NCI-H345 (cell line): Measurements from ENCODE around the gene RNF220.

ENCODE experiments used
- DNase-seq: peaks from one replicate; lab custom pipeline; 2025; lab: John Stamatoyannopoulos, UW

RNF220 gene

DNA sequence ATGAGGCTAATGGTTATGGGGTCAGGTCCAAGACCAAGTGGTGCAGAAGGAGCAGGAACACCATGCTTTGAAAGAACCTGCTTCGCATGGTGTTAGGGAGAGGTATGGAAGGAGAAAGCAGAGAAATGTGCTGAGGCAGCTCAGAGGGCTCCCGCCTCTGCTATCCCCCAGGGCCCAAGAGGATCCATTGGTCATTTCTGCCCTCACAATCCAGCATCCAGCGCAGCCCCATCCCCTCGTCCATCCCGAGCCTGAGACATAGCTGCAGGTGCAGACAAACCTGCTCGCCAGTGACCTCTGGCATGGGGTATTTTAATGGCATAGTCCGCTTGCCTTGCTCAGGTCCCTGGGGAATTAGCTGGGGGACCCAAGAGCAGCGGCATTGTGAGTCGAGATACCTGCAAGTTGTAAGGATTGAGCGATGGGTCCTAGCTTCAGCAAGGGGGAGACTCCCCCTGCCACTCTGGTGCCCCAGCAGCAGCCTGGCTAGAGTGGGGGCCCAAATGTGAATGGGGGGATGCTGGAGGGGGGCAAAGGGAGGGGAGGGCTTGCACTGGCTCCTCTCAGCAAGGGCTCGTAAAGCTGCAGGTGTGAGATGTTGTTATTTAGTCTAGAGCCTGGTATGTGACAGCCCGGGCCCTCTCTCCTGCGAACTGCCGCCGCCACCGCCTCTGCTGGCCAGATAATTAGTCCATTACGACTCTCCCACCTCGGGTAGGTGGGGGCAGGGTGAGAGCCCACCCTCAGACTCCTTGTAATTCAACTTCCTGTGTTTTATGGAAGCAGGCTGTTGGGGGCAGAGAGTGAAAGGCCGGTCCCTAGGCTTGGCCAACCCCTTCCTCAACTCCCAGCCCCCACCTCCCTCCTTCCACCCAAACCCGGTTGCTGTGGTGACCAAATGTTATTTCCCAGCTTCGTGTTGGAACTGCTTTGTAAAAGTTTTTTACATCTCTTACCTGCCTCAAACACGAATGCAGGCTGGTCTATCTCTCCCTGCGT, 118.8 kb downstream of the RNF220 start:
- DNase-seq = no peak

DNA sequence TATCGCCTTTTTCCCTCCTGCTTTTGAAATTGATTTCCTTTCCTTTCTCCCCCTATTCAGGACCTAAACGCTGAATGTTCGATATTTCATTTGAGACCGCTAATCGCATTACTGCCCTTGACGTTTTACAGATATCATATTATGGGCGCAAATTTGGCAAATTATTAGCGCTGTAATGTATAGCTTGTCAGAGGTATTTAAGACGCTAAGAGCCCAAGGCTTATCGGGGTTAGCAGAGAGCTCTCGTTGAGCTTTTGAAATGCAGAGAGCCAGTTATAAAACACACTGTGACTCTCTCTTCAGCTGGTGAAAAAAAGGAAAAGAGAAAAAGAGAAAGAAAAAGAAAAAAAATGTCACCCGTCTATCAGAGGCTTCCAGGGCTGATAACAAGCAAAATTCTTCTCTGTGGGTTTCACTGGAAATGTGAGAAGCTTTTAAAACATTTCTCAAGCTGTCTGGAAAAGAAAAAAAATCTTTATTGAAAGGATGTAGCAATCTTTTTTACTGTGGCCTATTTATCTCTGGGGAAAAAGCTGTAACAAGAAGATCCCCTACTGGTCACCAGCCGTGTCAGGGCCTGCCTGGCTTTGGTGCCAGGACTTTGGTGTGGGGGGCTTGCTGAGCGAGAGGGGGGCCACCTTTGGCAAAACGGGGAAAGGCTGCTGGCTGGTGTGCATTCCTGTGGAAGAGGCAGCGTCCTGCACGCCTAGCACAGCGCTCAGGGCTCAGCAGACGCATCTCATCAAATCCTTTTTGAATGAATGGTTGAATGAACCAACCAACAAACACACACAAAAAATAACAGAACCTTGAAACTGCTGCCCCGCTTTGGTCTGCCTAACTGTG, 119.8 kb downstream of the RNF220 start:
- no peak for DNase-seq

DNA sequence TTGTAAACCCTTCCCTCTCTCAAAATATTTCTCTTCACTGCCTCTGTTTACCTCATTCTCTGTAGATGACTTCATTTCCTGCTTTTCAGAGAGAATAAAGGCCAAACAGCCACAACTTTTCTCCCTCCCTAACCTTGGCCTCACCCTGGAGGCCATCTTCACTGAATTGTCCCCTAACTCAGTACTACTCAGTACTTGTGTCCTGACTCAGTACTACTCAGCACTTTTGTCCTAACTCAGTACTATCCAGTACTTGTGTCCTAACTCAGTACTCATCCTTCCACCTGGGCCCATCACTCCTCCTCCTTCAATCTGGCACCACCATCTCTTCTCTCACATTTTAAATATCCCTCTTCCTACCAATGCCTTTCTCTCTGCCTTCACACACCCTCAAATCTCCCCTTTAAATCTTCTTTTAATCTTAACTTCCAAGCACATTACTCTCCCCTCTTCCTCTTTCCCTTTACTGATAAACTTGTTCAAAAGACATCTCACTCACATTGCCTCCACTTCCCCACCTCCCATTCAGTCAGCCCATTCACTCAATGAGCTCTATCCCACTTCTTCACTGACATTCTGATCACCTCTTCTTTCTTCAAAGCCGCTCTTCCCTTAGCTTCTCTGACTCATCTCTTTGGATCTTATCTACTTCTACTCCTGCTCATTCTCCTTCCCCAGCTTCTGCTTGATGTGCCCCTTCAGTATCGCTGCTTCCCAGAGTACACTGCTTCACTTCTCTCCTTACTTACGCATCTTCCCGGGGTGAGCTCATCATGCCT, 121.4 kb downstream of the RNF220 start:
- no peak for DNase-seq

DNA sequence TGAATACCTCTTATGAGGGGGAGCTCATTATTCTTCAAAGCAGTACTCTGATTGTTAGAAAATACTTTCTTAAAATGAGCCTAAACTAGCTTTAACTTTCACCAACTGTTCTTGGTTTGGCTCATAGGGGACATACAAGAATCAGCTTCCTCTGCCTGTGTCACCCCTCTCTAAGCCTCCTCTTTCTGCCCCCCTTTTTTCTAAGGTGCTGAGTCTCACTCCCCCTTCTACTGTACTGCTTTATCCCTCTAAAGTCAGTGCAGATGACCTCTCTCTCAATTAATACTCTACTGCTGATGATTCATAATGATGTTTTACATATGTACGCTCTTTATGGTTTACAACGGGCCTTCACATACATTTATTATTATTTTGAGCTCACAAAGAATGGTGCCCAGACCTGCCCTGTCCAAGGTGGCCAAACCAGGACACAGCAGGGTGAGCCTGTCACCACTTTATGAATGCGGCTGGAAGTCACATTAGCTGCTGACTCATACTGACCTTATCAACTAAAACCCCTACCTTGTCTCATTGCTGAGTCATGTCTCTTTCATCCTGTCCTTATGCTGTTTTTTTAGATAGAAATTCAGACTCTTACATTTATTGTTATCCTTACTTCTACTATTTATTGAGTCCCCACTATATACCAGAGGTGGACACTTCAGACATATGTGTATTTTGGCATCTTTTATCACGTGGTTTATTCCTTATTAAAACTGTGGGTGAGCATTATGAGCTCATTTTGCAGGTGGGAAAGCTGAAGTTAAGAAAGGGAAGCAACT, 126.9 kb downstream of the RNF220 start:
- no peak for DNase-seq

DNA sequence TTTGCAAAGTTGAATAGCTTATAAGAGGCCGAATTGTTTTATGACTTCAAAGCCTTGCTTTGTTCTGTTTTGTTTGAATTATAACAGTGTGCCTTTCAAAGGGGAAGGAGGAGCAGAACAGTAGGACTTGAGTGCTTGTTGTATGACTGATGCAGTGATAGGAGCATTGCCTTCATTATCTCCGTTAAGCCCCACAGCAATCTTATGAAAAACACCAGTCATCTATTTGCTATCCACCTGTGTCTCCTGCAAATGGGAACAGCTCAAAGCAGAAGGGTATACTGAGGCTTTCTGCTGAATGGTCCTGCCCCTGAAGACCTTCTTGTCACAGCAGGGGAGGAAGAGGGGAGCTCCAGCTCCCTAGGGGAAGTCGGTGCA, 127.5 kb downstream of the RNF220 start:
- no peak for DNase-seq

DNA sequence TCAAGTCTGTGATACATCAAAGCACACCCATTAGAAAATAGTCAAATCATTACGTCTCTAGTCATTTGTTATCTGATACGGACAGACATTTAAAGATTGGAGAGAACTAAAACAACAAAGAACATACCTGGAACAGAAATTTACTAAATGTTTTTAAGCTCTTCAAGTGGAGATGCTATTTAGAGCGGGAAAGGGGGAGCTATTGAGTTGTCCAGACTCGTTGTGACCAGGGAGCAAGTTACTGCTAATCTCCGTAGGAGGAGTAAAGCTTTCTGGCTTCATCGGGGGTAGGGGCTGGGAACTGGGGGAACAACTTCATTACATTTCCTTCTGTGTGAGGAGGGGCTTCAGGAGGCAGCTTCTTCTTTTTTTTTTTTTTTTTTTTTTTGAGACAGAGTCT, 129.7 kb downstream of the RNF220 start:
- DNase-seq = no peak

DNA sequence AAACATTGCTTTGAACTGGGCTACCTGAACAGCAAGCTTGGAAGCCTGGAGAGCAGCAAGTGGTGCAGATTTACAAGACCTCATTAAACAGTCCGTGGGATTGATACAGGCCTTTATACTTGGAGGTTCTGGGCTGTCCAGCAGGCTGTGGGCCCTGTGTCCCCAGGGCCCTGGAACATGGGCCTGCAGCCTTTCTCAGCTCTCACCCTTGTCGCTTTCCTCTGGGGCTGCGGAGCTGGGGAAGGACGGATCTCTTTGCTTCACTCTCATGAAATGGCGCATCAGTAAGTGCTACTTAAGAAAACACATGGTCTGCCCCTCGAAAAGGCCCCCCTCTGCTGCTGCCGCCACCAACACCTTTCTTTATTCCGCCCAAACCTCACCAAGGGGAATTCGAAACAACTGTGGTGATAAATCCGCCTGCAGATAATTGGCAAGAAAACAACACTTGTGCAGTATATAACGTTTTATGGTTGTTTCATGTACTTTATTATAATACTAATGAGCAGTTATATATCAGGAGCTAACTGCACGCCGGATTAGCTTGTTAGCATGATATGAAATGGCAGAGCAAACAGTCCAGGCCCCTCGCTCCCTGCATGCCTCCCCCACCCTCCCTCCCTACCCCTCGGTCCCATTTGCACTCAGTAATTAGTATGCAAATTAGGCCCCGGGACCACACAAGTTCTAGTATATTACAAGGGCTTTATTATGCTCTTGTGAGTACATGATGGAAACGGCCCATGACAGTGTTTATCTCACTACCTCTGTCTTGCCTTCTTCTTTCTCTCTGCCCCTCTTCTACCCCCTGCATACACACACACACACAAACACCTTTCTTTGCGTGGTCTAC, 131.5 kb downstream of the RNF220 start:
- no peak for DNase-seq

DNA sequence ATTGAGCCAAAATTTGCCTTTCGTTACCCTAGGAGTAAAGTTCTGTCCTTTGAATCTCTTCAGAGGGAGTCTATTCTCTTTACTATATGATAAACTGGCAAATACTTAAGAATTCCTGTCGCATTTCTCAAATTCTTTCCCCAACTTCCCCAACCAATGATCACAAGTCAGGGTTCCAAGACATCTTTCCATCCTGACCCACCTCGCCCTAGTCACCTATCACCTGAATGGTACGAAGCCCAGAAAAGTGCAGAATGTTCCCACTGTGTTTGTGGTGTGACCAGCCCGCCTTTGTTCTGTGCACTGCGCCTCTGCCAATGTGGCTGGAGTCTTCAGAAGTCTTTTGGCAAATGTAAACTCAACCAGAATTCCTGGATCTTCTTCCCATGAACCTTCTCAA, 132.5 kb downstream of the RNF220 start:
- no peak for DNase-seq

DNA sequence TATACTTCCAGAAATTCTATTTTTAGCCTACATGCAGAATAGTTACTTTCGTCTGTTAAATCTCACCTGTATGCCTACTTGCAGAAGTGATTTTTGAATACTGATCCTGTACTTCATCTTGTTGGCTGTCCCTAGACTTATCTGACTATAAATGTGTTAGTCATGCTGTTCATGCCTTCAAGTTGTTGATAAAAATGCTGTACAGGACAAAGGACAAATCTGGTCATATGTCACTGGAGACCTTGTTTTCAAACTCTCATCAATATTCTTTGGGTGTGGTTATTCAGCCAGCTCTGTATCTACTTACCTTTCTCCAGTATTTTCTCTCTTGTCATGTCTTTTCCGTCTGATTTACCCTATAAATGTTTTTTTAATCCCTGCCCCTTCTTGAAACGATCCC, 132.9 kb downstream of the RNF220 start:
- DNase-seq = no peak

DNA sequence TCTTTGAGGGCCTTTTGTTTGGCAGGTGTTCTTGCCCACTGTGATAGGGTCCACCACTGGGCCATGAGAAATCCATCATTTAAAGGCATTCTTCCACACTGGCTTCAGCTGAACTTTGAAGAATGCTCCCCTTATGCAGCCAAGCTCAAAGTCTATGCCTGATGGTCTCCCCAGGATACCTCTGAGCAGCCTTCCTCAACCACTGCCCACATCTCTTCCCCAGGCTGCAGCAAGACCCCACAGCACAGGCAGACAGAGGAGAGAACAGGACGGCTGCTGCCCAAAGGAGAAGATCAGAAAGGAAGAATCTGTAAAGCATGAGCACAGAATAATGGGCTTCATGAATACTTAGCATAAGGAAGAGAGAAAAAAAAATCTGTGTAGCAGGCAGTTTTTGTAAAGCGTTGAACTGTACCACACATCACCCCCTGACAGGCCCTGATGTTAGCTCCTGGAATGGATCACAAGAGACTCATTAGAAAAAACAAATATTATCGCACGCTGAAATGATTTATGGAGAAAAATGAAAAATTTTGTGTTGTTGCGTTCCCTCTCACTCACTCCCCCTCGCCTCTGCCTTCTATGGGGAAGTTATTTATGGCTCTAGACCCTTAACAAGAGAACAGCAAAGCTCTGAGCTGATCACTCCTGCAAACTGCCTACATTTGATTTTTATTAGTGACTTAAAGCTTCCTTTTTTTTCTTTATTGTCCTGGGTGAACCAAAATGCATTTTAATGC, 135.1 kb downstream of the RNF220 start:
- no peak for DNase-seq

DNA sequence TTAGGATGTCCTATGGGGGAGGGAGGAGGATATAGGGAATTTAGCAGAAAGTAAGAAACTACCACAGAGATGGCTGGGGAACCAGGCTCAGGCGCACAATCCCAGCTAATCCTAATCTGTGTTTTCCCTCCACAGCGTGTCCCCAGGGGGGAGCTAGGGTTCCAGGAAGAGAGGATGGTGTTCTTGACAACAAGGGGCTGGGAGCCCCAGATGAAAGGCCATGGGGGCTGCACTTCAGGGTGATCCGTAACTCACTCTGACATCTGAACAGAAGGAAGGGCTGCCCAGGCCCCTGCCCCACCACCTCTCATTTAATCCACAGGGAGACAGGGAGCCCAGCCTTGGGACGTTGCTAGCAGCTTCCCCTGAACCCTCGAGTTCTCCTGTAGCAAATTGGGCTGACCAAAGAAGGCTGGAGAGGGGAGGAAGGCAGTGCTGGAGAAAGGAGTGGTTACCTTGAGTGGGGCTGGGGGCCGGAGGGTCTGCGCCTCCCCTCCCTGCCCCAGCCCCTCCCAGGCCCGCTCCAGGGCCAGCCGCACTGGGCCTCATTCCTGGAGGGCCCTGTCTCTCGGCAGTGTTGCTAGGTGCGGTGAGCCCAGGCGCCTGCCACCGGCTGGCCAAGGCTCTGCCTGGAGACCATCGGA, 137.5 kb downstream of the RNF220 start:
- no peak for DNase-seq

DNA sequence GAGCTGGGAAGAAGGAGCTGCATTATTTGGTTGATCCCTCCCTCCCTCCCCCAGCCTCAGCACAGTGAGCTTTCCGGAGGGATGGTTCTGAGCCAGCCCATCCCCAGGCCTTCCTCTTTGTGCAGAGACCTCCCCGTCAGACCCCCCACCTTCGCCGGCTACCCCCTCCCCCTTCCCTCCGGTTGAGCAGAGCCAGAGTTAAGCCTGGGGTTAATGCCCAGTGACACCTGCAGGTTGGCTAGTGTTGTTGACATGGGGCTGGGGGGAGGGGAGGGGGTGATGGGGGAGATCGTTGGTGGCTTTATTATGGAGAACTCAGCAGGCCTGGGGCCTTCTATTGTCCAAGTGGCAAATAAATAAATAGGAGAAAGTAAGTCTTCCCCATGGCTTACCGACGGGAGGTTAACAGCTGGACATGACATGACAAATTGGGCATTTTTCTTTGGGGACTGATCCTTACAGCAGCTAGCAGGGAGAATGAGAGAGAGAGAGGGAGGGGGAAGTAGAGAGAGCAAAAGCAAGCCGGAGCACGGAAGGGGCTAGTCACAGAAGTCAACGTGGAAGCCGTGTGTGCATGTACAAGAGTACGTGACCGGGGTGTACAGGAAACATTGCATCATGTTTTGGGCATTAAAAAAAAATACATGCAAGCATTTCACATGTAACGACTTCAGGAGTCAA, 138.1 kb downstream of the RNF220 start:
- peak; percentile 65 for DNase-seq

DNA sequence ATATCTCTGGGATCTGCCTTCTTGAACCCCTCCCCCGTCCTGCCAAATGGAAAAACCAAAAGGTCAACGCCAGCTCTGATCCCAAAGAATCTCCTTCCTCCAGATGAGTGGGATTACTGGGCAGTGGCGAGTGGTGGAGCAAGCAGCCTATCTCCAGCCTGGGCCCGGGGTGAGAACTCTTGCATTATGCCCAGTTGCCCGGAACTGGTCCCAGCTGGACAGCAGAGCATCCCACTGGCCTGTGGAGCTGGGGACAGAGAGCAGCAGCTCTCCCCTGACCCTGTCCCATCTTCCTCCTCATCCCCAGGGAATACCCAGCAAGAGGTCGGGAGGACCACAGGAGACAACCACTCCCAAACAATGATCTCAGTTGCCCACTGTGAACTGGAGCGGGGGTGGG, 138.7 kb downstream of the RNF220 start:
- no peak for DNase-seq

DNA sequence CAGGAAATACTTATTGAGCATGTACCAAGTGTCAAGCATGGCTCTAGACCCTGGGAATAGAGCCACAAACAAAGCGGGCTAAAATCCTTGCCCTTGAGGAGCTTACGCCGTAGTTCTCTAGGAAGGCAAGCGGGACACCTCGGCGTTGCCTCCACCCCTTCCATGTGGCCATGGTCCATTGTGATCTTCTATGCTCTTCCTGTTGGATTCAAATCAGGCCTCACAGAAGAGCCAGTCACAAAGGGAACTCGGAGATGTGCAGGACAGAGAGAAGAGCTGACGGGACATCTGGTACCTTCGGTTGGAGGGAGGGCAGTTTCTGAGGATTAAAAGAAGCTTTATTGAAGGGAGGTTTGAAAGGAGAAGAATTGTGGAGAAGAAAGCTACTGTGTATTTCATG, 139.9 kb downstream of the RNF220 start:
- no peak for DNase-seq

DNA sequence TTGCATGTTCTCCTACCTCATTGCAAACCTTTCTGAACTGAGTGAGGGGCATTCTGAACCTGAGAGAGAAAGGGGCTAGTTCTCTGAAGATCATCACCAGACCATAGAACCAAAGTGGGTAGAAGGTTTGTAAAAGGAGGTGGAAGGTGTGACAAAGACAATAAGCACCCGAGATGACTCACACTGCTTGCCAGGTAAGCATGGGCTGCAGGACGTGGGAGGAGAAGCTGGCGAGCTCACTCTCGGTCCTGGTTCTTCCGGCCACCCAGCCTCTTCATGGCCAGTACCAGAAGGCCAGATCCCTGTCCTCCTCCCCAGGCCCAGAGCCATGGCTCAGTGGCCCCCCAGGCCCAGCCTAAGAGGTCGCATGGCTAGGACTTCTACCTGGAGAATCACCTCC, 140.9 kb downstream of the RNF220 start:
- no peak for DNase-seq

DNA sequence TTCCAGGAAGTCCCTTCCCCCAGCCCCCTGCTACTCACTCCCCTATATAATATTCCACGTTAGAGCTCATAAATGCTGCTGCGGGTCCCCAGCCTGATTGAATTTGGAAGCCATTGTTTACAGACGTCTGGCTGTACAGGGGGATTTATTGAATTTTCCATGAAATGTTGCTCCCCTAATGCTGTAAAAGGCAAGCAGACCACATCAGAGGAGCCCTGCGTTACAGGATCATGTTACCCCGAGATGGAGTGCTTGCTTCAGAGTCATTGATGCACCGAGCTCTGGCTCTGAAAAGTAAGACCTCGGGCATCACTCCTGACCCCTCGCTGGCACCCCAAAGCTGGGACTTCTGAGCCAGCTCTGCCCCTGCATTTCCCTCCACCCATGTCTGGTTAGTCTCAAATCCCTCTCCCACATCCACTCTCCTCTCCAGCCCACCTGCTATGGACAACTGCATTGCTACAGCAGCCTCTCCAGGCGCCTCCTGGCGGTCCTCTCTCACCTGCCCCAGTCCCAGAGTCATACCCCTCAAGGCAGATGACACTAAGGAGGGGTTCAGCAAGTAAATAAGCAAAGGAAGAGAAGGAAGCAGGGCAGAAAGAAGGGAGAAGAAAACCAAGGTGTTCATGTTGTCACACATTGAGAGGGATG, 141.5 kb downstream of the RNF220 start:
- DNase-seq = no peak

DNA sequence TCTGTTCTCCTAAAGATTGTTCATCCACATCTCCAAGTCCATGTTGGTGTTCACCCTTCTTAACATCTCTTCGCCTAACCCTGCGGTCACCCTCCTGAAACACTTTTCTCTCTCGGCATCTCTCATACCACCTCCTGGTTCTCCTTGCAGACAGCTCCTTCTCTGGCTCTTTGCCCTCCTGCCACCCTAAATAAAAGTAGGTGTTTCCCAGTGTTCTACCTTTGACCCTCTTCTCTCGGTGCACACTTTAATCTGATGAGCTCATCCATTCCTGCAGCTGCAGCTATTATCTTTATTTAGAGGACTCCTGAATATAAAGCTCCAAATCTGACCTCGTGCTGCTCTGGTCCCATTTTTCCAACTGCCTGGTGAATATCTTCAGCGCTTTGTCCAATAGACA, 142.3 kb downstream of the RNF220 start:
- DNase-seq = no peak

DNA sequence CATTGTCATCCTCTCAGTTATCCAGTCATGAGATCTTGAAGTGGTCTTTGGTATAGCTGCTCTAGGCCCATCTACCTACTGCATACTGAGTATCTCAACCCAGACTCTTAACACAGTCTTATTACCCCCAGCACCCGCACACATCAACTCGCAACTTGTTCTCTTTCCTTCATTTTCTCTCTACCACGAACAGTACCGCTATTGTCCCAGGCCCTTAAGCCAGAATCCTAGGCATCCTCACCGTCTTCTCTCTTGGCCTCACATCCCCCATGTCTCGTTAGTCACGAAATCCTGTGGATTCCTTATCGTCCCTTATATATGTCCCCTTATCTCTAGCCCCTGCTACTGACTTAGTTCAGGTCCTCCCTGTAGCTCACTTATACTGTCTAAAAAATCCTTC, 142.8 kb downstream of the RNF220 start:
- no peak for DNase-seq
